Upper lobe of right lung (tissue), 1 donor: ENCODE data around the gene PPP2R5C. TPM values are rescaled to one million over a fixed set of nuclear protein-coding genes. Genes with fewer than 3 reads are reported as not detected.

Experiments used
- ATAC-seq: fragments of 200-7000 bp; cut with Tn5 transposase; one replicate; pipeline ENCODE4 v1.9.1; 2020; ENCODE audit warnings: mild to moderate bottlenecking, moderate library complexity
- DNase-seq: peaks from one replicate; pipeline ENCODE4 v3.0.0-alpha.2; 2020
- H3K27ac ChIP-seq: fragments of 200-600 bp; one replicate; pipeline ENCODE4 v1.8.0; 2022
- H3K27me3 ChIP-seq: fragments of 200-600 bp; one replicate; pipeline ENCODE4 v1.8.0; 2022; ENCODE audit warnings: mild to moderate bottlenecking
- H3K36me3 ChIP-seq: fragments of 200-600 bp; one replicate; pipeline ENCODE4 v1.8.0; 2022
- H3K4me1 ChIP-seq: fragments of 200-600 bp; one replicate; pipeline ENCODE4 v1.8.0; 2022
- H3K4me3 ChIP-seq: fragments of 200-600 bp; one replicate; pipeline ENCODE4 v1.8.0; 2022; ENCODE audit warnings: mild to moderate bottlenecking
- H3K9me3 ChIP-seq: fragments of 200-600 bp; one replicate; pipeline ENCODE4 v1.8.0; 2022
- CTCF ChIP-seq: fragments of 200-600 bp; IDR thresholded peaks from one replicate; pipeline ENCODE4 v1.8.0; 2022; ENCODE audit warnings: antibody characterized with exemption
- intact Hi-C: fragments of 100-400 bp; cut with DNase I; formaldehyde crosslinking; loops from one replicate; pipeline ENCODE4 v1.11.0; 2022
- total RNA-seq: library from RNA; stranded (reverse); fragmentation: NEBNext Ultra II Directional; extraction: Animal tissue kit (Norgen Biotek cat#: 25700); gene quantifications from one replicate; pipeline ENCODE4 v1.2.1, GENCODE V29; 2021
- donor health status: DM: no; HTN: yes; CAD: no; lungs with severe emphysema.

The PPP2R5C gene
- total RNA-seq, 1 donor from 2014 or later: 165 TPM

GRCh38 chr14:101950100-101950499 lies 188.6 kb downstream of the PPP2R5C start:
- intact Hi-C loops: no loop called here

GRCh38 chr14:101950516-101951215 lies 189.2 kb downstream of the PPP2R5C start:
- no peaks in the 10 kb centered on the region for H3K9me3 ChIP-seq
- no peaks in the 10 kb centered on the region for H3K27me3 ChIP-seq
- ATAC-seq: no peak
- peaks cover 7% of the 10 kb centered on the region for H3K4me1 ChIP-seq
- DNase-seq: no peak
- intact Hi-C loops: no loop called here
- TF ChIP-seq CTCF: no peak
- H3K36me3 ChIP-seq: no peaks in the 10 kb centered on the region
- no peak overlapping the region for H3K27ac ChIP-seq
- no peak overlapping the region for H3K4me3 ChIP-seq

More at GRCh38 chr14:101950100-101950499, 188.6 kb downstream of the PPP2R5C start:
- Histone ChIP-seq H3K27ac (no peak overlapping the region), H3K36me3 (no peaks in the 10 kb centered on the region), H3K27me3 (no peaks in the 10 kb centered on the region), H3K4me3 (no peak overlapping the region), H3K9me3 (no peaks in the 10 kb centered on the region), H3K4me1 (peaks cover 7% of the 10 kb centered on the region)
- no peak for DNase-seq
- TF ChIP-seq CTCF: no peak
- ATAC-seq: no peak

GRCh38 chr14:101953151-101953550 lies 191.6 kb downstream of the PPP2R5C start:
- H3K27ac ChIP-seq: no peak overlapping the region
- H3K9me3 ChIP-seq: no peaks in the 10 kb centered on the region
- ATAC-seq (no peak), DNase-seq (peak; percentile 27)
- intact Hi-C loops: no loop called here
- H3K4me1 ChIP-seq: peaks cover 7% of the 10 kb centered on the region
- no peak overlapping the region for H3K4me3 ChIP-seq
- no peaks in the 10 kb centered on the region for H3K36me3 ChIP-seq
- no peak for TF ChIP-seq CTCF
- no peaks in the 10 kb centered on the region for H3K27me3 ChIP-seq

GRCh38 chr14:101954501-101954900 lies 193.0 kb downstream of the PPP2R5C start:
- H3K27ac ChIP-seq: no peak overlapping the region
- peaks cover 2% of the 10 kb centered on the region for H3K4me1 ChIP-seq
- no peaks in the 10 kb centered on the region for H3K27me3 ChIP-seq
- intact Hi-C loops: no loop called here
- no peak for ATAC-seq
- no peak for DNase-seq
- H3K4me3 ChIP-seq: no peak overlapping the region
- no peaks in the 10 kb centered on the region for H3K9me3 ChIP-seq
- no peak for TF ChIP-seq CTCF
- H3K36me3 ChIP-seq: no peaks in the 10 kb centered on the region

GRCh38 chr14:101955695-101956161 lies 194.2 kb downstream of the PPP2R5C start:
- no peaks in the 10 kb centered on the region for H3K4me1 ChIP-seq
- intact Hi-C loops: no loop called here
- no peaks in the 10 kb centered on the region for H3K27me3 ChIP-seq
- H3K36me3 ChIP-seq: no peaks in the 10 kb centered on the region
- H3K27ac ChIP-seq: no peak overlapping the region
- DNase-seq (no peak), ATAC-seq (no peak)
- TF ChIP-seq CTCF: no peak
- H3K4me3 ChIP-seq: no peak overlapping the region
- no peaks in the 10 kb centered on the region for H3K9me3 ChIP-seq
